MV-4-11 (cell line): ENCODE measurements around the gene CDCA8.
A peak's percentile ranks its signal among the peaks of the same experiment; 100 is the strongest.

Experiments
- DNase-seq: peaks from one replicate; lab custom pipeline; 2025; lab: John Stamatoyannopoulos, UW

CDCA8 gene

GRCh38 chr1:37692078-37692833 lies at the start of gene CDCA8:
TSS of gene CDCA8 (plus strand) at chr1:37692516. CDS start at chr1:37692691, 175 bp downstream.
- peak; percentile 98 for DNase-seq

GRCh38 chr1:37647281-37647680 lies 45.0 kb upstream of the CDCA8 start:
- DNase-seq: no peak

- no peak for DNase-seq
These were observed 42.1 kb upstream of the CDCA8 start for GRCh38 chr1:37650173-37650572.

- DNase-seq: no peak
These were observed 41.6 kb upstream of the CDCA8 start for GRCh38 chr1:37650721-37651120.

- no peak for DNase-seq
These were observed 40.5 kb upstream of the CDCA8 start for GRCh38 chr1:37651803-37652202.

- DNase-seq: no peak
These were observed 39.3 kb upstream of the CDCA8 start for GRCh38 chr1:37652976-37653375.

- DNase-seq: no peak
These were observed 38.4 kb upstream of the CDCA8 start for GRCh38 chr1:37653906-37654305.

- DNase-seq: no peak
These were observed 37.0 kb upstream of the CDCA8 start for GRCh38 chr1:37655274-37655673.

GRCh38 chr1:37656026-37656425 lies 36.3 kb upstream of the CDCA8 start:
- DNase-seq: no peak

GRCh38 chr1:37656881-37657280 lies 35.4 kb upstream of the CDCA8 start:
- peak; percentile 62 for DNase-seq

- DNase-seq: no peak
These were observed 34.5 kb upstream of the CDCA8 start for GRCh38 chr1:37657620-37658412.

- DNase-seq: no peak
These were observed 33.8 kb upstream of the CDCA8 start for GRCh38 chr1:37658486-37658885.

GRCh38 chr1:37660664-37661063 lies 31.7 kb upstream of the CDCA8 start:
- no peak for DNase-seq

- DNase-seq: no peak
These were observed 30.9 kb upstream of the CDCA8 start for GRCh38 chr1:37661401-37661800.

GRCh38 chr1:37662031-37662755 lies 30.1 kb upstream of the CDCA8 start:
- no peak for DNase-seq

- no peak for DNase-seq
These were observed 28.8 kb upstream of the CDCA8 start for GRCh38 chr1:37663426-37664000.

GRCh38 chr1:37666241-37666867 lies 26.0 kb upstream of the CDCA8 start:
- DNase-seq: no peak

- no peak for DNase-seq
These were observed 25.2 kb upstream of the CDCA8 start for GRCh38 chr1:37667023-37667671.

GRCh38 chr1:37670133-37670532 lies 22.2 kb upstream of the CDCA8 start:
- no peak for DNase-seq

GRCh38 chr1:37671261-37671660 lies 21.1 kb upstream of the CDCA8 start:
- no peak for DNase-seq

GRCh38 chr1:37672136-37672870 lies 20.0 kb upstream of the CDCA8 start:
- no peak for DNase-seq
